GM19240 (cell line): ENCODE data around the gene PDZD8.

Source experiments
- DNase-seq: peaks from one replicate; pipeline ENCODE4 v3.0.0; 2011; ENCODE audit warnings: low spot score; ENCODE audit not compliant: insufficient read length

The PDZD8 gene

DNA sequence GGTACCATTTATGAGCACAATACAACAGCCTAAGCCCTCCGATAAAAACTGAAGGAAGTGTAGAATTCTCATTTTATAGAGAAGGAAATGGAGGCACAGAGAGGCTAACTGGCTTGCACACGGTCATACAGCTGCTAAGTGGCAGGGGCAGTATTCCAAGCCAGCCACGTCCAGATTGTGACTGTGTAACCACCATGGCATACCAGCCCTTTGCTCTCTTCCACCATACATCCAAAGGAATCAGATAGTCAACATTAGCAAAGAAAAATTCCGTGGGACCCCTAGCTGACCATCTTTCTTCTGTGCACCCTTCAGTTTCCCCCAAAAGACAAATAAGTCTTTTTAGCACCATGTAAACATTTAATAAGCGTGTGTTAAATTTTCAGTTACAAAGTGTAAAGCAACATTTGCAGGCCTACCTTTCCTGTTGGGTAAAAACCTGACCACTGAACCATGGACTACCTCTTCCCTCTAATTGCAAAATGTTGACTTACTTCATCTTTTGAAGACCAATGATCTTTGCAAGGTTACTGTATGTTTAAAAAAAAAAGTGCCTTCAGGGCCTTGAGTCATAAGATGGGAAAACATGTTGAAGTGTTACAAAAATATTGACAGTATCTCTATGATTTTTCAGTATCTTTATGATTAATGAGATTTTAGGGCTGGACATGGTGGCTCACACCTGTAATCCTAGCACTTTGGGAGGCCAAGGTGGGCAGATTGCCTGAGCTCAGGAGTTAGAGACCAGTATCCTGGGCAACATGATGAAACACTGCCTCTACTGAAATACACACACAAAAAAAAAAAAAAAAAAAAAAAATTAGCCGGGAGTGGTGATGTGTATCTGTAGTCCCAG lies 24.3 kb upstream of the PDZD8 start:
- no peak for DNase-seq

DNA sequence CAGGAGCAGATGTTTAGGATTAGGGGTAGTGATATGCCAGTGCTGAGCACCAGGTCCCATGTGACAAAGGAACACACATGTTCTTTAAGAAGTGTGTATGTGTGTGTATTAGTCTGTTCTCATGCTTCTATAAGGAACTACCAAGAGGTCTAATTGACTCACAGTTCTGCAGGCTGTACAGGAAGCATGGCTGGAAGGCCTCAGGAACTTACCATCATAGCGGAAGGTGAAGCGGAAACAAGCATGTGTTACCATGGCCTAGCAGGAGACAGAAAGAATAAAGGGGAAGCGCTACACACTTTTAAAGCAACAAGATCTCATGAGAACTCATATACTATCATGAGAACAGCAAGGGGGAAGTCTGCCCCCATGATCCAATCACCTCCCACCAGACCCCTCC lies 22.8 kb upstream of the PDZD8 start:
- DNase-seq: no peak

DNA sequence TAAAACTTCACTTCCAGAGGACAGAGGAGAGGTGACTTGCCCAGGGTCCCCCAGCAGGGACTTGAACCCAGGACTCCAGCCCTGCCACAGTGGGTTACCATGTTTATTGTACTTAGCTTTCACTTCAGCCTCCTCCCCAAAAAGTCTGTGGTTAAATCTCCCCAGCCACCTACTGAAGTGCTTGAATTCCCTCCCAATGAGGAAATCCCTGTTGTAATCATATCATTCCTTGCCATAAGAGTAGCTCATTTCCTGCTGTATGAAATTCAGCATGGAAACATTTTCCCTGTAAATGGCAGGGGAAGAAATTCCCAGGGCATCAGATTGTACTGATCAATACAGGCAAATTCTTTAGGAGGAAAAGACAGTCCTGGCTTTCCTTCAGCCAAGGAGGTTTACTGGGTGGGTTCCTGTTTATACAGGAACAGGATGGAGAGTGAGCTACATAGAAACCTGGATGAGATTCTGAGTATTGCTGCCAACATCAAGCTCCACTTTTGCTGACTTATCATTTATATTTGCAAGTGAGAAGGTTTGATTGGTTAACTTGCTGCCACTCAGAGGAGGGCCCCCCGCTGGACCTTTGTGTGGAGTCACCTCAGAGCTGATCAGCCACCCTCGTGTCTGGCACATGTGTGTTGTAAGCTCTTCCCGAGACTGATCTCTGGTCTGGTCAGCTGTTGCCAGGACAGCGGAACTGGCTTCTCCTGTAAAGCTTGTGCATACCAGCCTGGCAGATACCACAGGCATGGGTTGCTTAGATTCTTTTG lies 16.4 kb upstream of the PDZD8 start:
- no peak for DNase-seq

DNA sequence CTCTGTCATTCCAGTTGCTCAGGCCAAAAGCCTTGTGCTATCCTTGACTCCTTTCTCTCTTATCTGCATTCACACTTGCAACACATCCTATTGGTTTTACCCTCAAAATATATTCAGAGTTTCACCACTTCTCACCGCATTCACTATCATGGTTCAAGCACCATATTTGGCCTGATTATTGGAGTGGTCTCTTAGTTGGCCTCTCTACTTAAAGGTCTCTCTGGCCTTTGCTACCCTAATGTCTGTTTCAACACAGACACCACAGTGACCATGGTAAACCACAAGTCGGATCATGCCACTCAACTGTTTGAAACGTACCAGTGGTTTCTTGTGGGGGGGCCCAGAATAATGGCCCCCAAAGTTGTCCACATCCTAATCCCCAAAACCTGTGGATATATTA lies 15.2 kb upstream of the PDZD8 start:
- no peak for DNase-seq

DNA sequence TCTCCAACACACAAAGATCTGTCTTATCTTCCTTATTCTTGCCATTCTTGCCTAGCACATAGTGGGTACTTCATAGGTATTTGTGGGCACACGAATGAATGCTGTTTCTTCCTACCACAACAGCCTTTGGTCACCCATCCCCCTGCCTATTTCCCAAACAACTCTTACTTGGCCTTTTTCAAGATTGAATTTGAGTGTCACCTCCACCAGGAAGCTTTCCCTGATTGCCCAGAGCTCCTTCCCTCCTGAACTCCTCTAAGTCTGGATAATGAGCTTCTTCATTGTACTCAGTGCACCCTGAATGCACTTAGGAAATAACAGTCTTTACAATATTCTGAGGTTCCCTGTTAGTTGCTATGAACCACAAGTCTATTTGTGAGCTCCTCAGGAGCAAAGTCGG lies 11.6 kb upstream of the PDZD8 start:
- DNase-seq: no peak

DNA sequence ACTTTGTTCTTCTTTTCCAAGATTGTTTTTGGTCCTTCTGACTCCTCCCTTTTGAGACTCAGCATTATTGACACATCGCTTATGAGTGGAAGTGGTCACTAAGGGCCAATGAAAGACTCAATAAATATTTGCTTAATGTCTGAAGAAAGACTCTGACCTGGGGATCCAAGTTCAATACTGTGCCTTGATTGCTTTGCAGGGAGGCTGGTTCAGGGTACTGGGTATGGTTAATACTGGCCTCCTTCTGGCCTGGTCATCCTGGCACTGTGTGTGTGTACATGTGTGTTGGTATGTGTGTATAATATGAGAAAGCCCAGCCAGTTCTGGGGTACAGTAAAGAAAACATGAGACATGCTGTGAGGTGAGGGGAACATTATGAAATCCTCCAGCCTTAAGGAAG lies 7.6 kb upstream of the PDZD8 start:
- no peak for DNase-seq

DNA sequence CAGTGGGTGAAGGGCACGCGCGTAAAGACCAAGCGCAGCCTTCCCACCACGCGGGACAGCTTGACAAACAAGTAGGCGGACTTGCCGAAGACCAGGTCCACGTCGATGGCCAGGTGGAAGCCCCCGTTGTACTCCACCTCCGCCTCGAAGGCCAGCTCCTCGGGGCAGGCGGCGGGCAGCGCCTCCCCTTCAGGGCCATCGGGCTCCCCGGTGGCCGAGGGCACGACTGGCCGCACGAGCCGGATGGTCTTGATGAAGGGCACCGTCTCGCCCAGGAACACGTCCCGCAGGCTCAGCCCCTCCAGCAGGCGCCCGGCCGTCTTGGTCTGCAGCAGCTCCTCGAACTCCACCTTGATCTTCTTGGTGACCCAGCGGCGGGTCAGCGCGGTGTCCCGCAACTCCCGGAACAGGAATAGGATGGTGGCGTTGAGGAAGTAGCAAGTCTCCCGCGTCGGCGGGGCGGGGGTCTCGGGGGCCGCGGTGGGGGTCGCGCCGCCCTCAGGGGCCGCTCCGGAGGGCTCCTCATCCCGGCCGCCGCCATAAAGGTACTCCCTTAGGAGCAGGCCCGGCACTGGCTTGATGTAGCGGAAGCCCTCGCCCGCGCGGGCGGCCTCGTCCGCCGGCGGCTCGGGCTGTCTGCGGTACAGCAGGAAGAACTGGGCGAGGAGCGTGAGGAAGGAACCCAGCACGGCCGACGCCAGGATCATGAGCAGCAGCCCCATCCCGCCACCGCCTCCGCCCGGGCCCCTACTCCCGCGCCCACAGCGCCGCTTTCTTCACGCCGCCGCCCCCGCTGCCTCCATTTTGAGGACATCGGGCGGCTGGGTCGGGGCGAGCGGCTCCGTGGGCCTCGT lies 507 bp downstream of the PDZD8 start:
- DNase-seq: peak; percentile 11

DNA sequence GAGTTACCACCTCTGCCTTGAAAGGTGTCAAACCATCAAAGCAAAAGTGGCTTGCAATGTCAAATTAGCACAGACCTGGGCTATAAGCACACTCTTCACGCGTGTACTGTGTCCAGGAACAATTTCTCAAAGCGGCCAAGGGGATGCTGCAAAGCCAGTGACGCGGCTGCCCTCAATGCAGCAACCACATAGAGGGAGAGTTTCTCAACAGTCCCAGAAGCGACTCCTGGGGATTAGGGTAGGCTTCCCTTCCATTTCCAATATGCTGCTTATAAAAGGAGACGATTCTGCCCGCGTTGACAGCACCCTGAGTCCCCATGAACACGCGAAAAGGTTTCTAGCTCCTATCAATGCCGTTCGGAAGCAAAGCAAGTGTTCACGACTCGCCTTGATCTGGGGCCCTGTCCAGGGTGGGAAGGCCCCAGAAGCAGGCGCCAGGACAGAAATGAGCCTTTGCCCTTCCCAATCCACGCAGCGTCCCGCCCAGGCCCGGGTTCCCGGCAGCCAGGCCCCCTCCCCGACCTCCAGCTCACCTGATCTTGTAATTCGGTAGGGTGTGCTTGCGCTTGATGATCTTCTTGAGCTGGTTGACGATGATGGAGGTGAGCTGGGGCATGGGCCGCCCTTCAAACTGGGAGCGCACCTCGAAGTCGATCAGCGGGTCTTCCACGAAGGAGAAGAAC lies 1.3 kb downstream of the PDZD8 start:
- no peak for DNase-seq

DNA sequence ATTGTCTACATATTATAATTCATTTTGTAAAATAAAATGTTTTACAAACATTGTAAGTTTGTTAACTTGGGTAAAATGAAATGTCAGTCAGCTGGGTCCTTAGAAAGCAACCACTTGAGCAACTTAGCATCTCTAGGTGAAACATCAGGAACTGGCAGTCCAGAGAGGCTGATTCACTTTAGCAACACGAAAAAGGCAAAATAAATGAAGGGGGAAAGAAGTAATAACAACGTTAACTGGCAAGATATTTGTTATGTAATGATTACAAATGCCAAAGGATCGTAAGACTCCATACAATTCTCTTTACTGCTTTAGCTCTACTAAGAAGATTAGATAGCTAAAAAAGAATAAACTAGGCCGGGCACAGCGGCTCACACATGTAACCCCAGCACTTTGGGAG lies 5.0 kb downstream of the PDZD8 start:
- no peak for DNase-seq

DNA sequence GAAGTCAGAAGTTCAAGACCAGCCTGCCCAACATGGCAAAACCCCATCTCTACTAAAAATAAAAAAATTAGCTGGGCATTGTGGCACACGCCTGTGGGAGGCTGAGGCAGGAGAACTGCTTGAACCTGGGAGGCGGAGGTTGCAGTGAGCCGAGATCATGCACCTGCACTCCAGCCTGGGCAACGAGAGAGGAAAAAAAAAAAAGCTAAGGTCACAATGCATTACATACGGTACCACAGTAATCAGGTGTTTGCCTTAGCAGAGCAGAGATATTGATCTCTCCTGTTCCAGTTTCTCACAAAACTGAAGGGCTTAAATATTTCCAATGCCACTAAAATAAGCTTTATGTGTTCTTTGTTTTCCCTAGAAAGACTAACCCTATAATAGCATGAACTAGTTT lies 7.5 kb downstream of the PDZD8 start:
- DNase-seq: no peak

DNA sequence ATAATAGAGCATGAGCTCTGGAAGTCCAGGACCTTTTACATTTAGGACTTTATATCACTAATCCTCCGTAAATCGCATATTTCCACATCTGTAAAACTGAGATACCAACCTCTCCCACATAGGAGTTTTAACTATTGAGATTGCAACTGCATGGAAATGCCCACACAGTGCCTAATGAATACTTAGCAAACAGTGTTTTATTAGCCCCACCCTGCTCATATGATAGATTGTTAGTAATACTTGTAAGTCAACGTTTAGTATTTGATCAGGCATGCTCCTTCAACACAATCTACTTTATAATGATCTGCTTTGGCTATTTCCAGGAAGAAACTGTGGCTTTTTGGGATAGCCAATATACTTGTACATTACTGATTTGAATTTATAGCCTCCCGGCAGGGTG lies 8.5 kb downstream of the PDZD8 start:
- no peak for DNase-seq

DNA sequence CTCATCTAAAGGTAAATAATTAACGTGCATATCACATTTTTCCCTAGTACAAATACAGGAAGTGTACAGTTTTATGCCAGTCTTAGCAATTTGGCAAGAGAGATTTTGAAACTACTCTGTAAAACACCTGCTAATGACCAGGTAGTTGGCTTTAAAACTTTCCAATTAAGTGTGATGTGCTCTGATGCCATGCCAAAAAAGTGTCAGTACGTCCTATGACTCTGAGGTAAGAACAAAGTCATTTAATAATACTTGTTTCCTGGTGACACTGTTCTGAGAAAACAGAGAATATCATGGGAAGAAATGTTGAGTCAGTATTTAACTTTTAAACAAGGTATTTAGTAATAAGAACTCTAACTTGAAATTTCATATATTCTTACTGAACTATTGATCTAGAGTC lies 9.6 kb downstream of the PDZD8 start:
- no peak for DNase-seq

DNA sequence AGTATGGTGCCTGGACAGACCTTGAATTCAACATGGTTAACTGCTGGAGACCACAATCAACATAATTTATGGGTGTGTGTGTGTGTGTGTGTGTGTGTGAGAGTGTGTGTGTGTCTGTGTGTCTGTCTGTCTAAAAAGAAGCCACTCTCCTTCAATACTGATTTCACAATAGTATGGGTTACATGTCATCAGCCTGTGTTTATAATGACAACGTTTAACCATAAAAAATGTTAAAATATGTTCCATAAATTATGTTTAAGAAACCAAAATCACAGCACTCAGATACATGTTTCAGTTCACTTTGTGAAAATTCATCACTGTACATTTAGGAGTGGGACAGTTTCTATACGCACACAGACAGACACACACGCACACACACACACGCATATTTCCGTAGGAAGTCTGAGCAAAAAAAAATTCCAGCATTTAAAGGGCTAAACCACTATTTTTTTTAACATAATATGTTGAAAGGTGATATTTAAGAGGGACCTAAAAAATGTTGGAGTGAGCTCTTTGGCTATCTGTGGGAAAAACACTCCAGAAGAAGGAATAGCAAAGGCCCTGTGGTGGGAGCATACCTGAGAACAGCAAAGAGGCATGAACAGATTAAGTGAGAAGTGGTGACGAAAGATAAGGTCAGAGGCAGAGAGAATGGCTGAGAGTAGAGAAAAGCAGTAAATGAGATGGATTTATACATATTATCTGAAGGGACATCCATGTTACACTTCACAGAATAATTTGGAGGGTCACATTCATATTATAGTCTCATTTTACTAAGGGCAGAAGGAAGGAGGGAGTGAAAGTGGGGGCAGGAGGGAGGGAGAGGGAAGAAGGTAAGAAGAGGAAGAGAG lies 10.9 kb downstream of the PDZD8 start:
- DNase-seq: no peak

DNA sequence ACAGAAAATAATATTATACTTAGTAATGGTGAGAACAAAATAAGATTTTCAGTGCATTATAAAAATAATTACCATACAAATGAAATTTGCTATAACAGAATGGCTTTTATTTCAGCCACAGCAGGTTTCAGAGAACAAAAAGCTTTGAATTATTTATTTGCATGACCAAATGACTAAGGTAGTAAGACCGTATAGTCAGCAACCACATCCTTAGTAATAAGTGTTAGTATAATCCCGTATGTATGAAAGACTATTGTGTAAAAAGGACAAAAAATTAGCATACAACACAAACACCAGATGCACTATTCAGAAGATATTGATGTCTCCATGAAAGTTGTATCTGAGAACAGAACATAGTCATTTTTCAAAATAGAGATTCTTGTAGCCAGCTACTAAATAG lies 12.2 kb downstream of the PDZD8 start:
- DNase-seq: no peak

DNA sequence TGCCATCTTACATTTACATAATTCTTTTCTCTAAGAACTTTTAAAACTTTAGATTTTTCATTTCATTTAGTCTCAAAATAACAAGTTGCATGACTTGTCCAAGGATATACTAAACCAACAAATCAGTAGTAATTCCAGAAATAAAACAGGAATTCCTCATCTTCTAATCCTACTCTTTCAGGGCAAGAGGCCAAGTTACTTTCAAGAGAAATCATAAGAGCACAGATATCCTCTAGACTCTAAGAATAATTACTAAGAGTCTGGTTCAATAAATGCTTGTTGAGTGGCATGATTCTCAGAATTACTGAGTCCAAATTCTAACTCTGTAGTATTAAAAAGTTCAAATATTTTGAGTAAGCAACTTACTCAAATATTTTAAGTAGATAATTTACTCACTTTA lies 12.9 kb downstream of the PDZD8 start:
- no peak for DNase-seq

DNA sequence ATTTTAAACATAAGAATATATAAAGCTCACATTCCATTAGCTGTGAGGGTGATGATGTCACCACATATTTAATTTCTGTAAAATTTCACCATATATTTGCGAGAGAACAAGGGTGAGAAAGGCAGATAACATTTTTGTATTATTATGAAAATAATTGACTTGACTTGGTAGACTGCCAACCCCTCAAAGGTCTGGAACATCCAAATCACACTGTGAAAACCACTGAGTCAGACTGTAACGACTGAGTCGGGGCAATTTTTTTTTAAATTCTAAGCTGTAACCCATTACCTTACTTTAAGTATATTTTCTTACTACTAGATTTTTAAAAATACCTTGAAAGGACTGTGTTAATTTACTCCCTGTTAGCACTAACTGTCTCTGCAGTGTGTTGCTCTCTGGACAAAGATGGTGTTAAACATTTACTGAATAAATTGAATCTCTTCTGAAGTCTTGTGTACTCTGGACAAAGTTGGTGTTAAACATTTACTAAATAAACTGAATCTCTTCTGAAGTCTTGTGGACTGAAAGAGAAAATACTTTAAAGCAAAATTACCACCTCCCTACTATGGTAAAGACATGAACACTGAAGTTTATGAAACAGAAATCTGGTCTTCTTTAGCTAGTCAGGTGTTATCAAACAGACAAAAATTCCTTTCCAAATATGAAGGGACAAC lies 14.1 kb downstream of the PDZD8 start:
- no peak for DNase-seq

DNA sequence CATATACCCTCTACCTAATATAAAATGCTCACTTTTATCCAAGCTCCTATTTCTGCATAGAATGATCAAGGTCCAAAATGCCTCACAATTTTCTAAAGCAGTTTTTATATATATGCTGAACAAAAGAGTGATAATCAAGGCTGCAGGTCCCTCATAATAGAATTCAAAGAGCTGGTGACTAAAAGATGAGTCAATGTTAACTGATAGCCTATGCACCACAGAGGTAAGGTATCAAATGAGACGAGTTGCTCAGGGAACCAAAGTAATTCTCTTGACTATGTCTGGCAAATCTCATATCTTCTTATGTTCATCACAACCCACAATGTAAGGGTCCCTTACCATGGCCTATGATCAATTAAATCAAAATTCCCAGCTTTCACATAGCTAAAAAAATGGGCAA lies 15.2 kb downstream of the PDZD8 start:
- no peak for DNase-seq

DNA sequence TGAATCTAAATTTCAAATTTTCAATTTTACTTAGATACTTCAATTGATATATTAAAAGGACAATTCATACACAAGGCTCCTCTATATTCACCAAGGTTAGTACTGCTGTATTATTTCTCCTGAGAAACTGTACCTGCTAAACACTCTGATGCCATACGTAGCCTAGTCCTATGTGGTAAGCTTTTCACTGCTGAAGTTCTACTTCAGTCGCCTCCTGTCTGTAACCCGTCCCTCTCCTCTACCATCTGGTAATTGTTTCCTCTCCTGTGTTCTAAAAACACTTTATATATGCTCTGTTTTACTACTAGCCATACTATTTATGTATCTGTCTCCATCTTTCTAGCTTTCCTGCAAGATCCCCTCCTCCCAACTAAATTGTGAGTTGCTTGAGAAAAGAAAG lies 20.2 kb downstream of the PDZD8 start:
- DNase-seq: no peak

DNA sequence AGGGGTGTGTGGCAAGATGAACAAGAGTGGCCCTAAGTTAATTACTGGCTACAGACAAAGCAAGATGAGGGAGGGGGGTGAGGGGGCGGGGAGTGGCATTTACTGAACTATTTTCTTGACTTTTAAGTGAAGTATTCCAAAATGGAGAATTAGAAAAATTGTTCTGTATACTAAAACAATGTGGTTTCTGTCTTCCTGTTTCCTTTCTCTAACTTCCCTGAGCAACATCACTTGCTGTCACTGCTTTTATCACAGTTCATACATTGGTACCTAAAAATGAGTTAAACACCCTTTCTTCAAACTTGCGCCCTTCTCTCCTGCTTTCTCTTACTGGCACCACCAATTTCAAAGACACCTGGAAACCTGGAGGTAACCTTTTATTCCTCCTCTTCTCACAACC lies 21.6 kb downstream of the PDZD8 start:
- no peak for DNase-seq

DNA sequence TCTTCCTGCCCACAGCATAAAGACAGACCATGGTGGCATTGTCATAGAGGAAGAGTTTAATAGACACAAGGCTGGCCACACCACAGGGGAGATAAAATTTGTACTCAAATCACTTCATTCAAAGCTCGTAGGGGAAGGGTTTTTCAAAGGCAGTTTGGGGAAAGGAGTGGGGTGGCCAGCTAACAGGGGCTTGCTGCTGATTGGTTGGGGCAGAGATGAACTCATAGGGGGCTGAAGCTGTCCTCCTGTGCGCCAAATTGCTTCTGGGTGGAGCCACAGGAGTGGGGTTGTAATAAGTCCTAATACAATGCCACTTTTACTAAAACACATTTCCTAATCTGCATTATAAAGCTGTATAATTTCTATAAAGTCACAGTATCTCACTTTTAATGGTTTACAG lies 22.5 kb downstream of the PDZD8 start:
- DNase-seq: no peak
